Measurements from ENCODE around the gene ABI2. TPM values are rescaled to one million over a fixed set of nuclear protein-coding genes. Genes with fewer than 3 reads are reported as not detected.

The ABI2 gene
- total RNA-seq, 1 experiment from 2014 or later, result 72.2 TPM

DNA sequence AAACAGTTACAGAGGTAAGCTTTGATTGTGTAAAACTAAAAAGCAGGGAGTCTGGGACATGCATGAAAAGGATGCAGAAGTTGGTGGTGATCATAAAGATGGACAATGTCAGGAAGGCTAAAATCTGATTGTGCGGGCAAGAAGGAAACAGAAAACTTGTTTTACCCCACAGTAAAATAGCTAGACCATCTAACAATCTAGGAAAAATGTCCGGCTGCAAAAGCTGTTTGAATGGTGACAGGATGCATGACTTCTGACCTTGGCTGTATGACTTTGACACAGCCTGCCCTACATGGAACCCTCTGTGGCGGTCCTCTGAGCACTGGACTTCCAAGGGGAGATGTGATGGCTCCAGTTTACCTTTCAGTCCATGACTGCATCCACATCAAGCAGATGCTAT, 113.3 kb downstream of the ABI2 start:
- POLR2A ChIA-PET, result no interaction called here
- in situ Hi-C loops (cut with HindIII; ENCODE audit: low pct_unique_long_range_greater_than_20kb, low sequenced_read_pairs), result no loop called here

DNA sequence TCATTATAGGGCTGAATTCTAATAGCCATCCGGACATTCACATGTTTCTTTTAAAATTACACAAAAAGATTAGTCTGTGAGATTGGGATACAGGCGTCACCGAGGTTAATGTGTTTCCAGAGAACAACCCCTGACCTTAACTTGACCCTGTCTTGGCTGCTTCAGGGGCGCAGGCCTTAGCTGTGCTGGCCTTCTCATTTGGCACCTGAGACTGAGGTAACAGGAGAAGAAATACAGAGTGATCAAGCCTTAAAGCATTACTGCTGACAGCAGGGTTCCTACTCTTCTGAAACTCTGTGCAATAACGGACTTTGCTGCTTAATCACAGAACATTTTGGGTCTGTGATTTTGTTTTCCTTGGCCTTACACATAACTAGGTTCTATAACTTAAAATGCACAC, 114.3 kb downstream of the ABI2 start:
- no peaks in the 10 kb centered on the region for H3K27me3 ChIP-seq (ENCODE audit: control insufficient read depth, insufficient read depth, low read length)
- H3K36me3 ChIP-seq (ENCODE audit: control insufficient read depth, insufficient read depth, low read length), result peaks cover 19% of the 10 kb centered on the region
- BruUV-seq (replicated peaks), result no TSS peak
- no peak overlapping the region for H3K27ac ChIP-seq (ENCODE audit: low read length)
- H3K4me3 ChIP-seq (ENCODE audit: low read depth in 2 of 2, low read length in 2 of 2), result no peak overlapping the region
- intact Hi-C loops (cut with micrococcal nuclease; ENCODE audit: unreplicated experiment) (no loop called here), in situ Hi-C loops (cut with HindIII; ENCODE audit: low pct_unique_long_range_greater_than_20kb, low sequenced_read_pairs) (no loop called here)
- TF ChIP-seq, protein P1, sequence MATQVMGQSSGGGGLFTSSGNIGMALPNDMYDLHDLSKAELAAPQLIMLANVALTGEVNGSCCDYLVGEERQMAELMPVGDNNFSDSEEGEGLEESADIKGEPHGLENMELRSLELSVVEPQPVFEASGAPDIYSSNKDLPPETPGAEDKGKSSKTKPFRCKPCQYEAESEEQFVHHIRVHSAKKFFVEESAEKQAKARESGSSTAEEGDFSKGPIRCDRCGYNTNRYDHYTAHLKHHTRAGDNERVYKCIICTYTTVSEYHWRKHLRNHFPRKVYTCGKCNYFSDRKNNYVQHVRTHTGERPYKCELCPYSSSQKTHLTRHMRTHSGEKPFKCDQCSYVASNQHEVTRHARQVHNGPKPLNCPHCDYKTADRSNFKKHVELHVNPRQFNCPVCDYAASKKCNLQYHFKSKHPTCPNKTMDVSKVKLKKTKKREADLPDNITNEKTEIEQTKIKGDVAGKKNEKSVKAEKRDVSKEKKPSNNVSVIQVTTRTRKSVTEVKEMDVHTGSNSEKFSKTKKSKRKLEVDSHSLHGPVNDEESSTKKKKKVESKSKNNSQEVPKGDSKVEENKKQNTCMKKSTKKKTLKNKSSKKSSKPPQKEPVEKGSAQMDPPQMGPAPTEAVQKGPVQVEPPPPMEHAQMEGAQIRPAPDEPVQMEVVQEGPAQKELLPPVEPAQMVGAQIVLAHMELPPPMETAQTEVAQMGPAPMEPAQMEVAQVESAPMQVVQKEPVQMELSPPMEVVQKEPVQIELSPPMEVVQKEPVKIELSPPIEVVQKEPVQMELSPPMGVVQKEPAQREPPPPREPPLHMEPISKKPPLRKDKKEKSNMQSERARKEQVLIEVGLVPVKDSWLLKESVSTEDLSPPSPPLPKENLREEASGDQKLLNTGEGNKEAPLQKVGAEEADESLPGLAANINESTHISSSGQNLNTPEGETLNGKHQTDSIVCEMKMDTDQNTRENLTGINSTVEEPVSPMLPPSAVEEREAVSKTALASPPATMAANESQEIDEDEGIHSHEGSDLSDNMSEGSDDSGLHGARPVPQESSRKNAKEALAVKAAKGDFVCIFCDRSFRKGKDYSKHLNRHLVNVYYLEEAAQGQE (IDR thresholded peaks at IDR 0.05; ENCODE audit: insufficient read depth in 1 of 2, low read depth in 2 of 2, low read length in 1 of 2), result no peak
- TF ChIP-seq SIN3A (IDR thresholded peaks at IDR 0.05; ENCODE audit: borderline replicate concordance, insufficient read depth, low read depth, low read length), result no peak
- ChIA-PET POLR2A (no interaction called here), CTCF (no interaction called here)
- no peak for ATAC-seq
- H3K4me1 ChIP-seq (ENCODE audit: control insufficient read depth, insufficient read depth, low read length), result no peaks in the 10 kb centered on the region
- no peaks in the 10 kb centered on the region for H3K9me3 ChIP-seq (ENCODE audit: control insufficient read depth, insufficient read depth, low read depth, low read length)
- no peak for DNase-seq (ENCODE audit: low read depth, low spot score)

More for the DNA sequence above, 113.3 kb downstream of the ABI2 start:
- no TSS peak for BruUV-seq (replicated peaks)
- no peak overlapping the region for H3K27ac ChIP-seq (ENCODE audit: low read length)
- H3K27me3 ChIP-seq (ENCODE audit: control insufficient read depth, insufficient read depth, low read length), result no peaks in the 10 kb centered on the region
- no peak overlapping the region for H3K4me3 ChIP-seq (ENCODE audit: low read depth in 2 of 2, low read length in 2 of 2)
- intact Hi-C loops (cut with micrococcal nuclease; ENCODE audit: unreplicated experiment), result no loop called here
- DNase-seq (ENCODE audit: low read depth, low spot score) (no peak), ATAC-seq (no peak)
- CTCF ChIA-PET, result no interaction called here
- peaks cover 15% of the 10 kb centered on the region; the same call in 1 of the 2 replicates for H3K36me3 ChIP-seq (ENCODE audit: control insufficient read depth, insufficient read depth, low read length)
- no peaks in the 10 kb centered on the region; the same call in 1 of the 2 replicates for H3K4me1 ChIP-seq (ENCODE audit: control insufficient read depth, insufficient read depth, low read length)
- no peaks in the 10 kb centered on the region for H3K9me3 ChIP-seq (ENCODE audit: control insufficient read depth, insufficient read depth, low read depth, low read length)
- no peak for TF ChIP-seq POLR2AphosphoS5 (IDR thresholded peaks at IDR 0.05; ENCODE audit: low read depth, low read length)
- TF ChIP-seq, protein P1 (IDR thresholded peaks at IDR 0.05; ENCODE audit: insufficient read depth in 1 of 2, low read depth in 2 of 2, low read length in 1 of 2), result no peak
- TF ChIP-seq, protein P2, sequence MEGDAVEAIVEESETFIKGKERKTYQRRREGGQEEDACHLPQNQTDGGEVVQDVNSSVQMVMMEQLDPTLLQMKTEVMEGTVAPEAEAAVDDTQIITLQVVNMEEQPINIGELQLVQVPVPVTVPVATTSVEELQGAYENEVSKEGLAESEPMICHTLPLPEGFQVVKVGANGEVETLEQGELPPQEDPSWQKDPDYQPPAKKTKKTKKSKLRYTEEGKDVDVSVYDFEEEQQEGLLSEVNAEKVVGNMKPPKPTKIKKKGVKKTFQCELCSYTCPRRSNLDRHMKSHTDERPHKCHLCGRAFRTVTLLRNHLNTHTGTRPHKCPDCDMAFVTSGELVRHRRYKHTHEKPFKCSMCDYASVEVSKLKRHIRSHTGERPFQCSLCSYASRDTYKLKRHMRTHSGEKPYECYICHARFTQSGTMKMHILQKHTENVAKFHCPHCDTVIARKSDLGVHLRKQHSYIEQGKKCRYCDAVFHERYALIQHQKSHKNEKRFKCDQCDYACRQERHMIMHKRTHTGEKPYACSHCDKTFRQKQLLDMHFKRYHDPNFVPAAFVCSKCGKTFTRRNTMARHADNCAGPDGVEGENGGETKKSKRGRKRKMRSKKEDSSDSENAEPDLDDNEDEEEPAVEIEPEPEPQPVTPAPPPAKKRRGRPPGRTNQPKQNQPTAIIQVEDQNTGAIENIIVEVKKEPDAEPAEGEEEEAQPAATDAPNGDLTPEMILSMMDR (IDR thresholded peaks at IDR 0.05), result no peak
- TF ChIP-seq TCF7L2 (IDR thresholded peaks at IDR 0.05; ENCODE audit: low read depth, low read length), result no peak
- no peak for TF ChIP-seq SIN3A (IDR thresholded peaks at IDR 0.05; ENCODE audit: borderline replicate concordance, insufficient read depth, low read depth, low read length)
